A549 treated with AZD2906 at 1 μM for 4 hours (cell line): ENCODE data around the gene LY6G6C. TPM values are rescaled to one million over a fixed set of nuclear protein-coding genes. Genes with fewer than 3 reads are reported as not detected.

Source experiments
- total RNA-seq: library from RNA; stranded (reverse); fragments of 200-300 nt; extraction: Qiagen RNA extraction; gene quantifications from 5 replicates; pipeline ENCODE4 v1.2.3, GENCODE V29; 2022

Gene LY6G6C
- total RNA-seq, result 0.08 to 0.14 TPM (median 0.09 TPM) in 3 of 5 replicates, not detected in the others

GRCh38 chr6:31721351-31722020 lies at the start of gene LY6G6C:
LY6G6C (minus strand) TSS chr6:31721746; CDS start chr6:31721679, 67 bp downstream.

GRCh38 chr6:31762356-31762755 lies 40.8 kb upstream of the LY6G6C start, which contains the start of gene SAPCD1:
SAPCD1 (plus strand) TSS chr6:31762656; CDS start chr6:31763055, 399 bp downstream.

GRCh38 chr6:31739639-31740396 lies 18.3 kb upstream of the LY6G6C start, which contains the start of gene MSH5:
MSH5 (plus strand) TSS chr6:31740005; CDS start chr6:31740467, 462 bp downstream.

GRCh38 chr6:31736021-31736767 lies 14.6 kb upstream of the LY6G6C start, which contains the start of gene CLIC1:
CLIC1 (minus strand) TSS chr6:31736530; CDS start chr6:31736300, 230 bp downstream.

GRCh38 chr6:31728767-31729514 lies 7.4 kb upstream of the LY6G6C start, which contains the start of gene DDAH2:
DDAH2 (minus strand) TSS chr6:31729299; CDS start chr6:31729161, 138 bp downstream.

GRCh38 chr6:31723245-31723979 lies 1.9 kb upstream of the LY6G6C start, which contains the start of gene MPIG6B:
MPIG6B (plus strand) TSS chr6:31723373; CDS start chr6:31723384, 11 bp downstream.

GRCh38 chr6:31715022-31715958 lies 6.3 kb downstream of the LY6G6C start, which contains the start of gene LY6G6D:
LY6G6D (plus strand) TSS chr6:31715348; CDS start chr6:31715356, 8 bp downstream.

GRCh38 chr6:31706599-31706998 lies 14.9 kb downstream of the LY6G6C start, which contains the start of gene LY6G6F:
LY6G6F (plus strand) TSS chr6:31706866; CDS start chr6:31706907, 41 bp downstream.

GRCh38 chr6:31702819-31703716 lies 18.5 kb downstream of the LY6G6C start, which contains the start of gene ABHD16A:
ABHD16A (minus strand) TSS chr6:31703324; CDS start chr6:31703281, 43 bp downstream.

GRCh38 chr6:31680226-31681134 lies 41.1 kb downstream of the LY6G6C start, which contains the start of gene LY6G5C:
LY6G5C (minus strand) TSS chr6:31681067; CDS start chr6:31680373, 694 bp downstream.

GRCh38 chr6:31669676-31670075 lies 51.9 kb downstream of the LY6G6C start, which contains the start of gene LY6G5B:
LY6G5B (plus strand) TSS chr6:31669976; CDS start chr6:31670951, 975 bp downstream.

Other genes starting within 250 kb of the LY6G6C start
- gene MICB, start 223.6 kb downstream of the LY6G6C start, total RNA-seq, result 5.8 to 6.5 TPM (median 6.2 TPM) in 5 replicates
- gene MCCD1, start 192.8 kb downstream of the LY6G6C start, total RNA-seq, result not detected in 5 replicates
- gene DDX39B, start 179.7 kb downstream of the LY6G6C start, total RNA-seq, result 340 to 418 TPM (median 347 TPM) in 5 replicates
- gene ATP6V1G2, start 175.1 kb downstream of the LY6G6C start, total RNA-seq, result 0.62 to 1.1 TPM (median 0.93 TPM) in 5 replicates
- 9.5 to 13.0 TPM (median 12.6 TPM) in 5 replicates for gene NFKBIL1, start 174.1 kb downstream of the LY6G6C start, total RNA-seq
- 0.07 to 0.23 TPM (median 0.08 TPM) in 3 of 5 replicates, not detected in the others for gene LTA, start 149.5 kb downstream of the LY6G6C start, total RNA-seq
- gene TNF, start 146.2 kb downstream of the LY6G6C start, total RNA-seq, result 0.07 to 0.08 TPM in 2 of 5 replicates, not detected in the others
- gene LTB, start 139.3 kb downstream of the LY6G6C start, total RNA-seq, result 0.12 to 0.49 TPM (median 0.14 TPM) in 4 of 5 replicates, not detected in the other
- 0.14 to 0.41 TPM (median 0.29 TPM) in 5 replicates for gene LST1, start 135.5 kb downstream of the LY6G6C start, total RNA-seq
- gene NCR3, start 128.7 kb downstream of the LY6G6C start, total RNA-seq, result not detected in 5 replicates
- not detected in 5 replicates for gene AIF1, start 106.5 kb downstream of the LY6G6C start, total RNA-seq
- gene PRRC2A, start 101.0 kb downstream of the LY6G6C start, total RNA-seq, result 66.2 to 87.9 TPM (median 84.6 TPM) in 5 replicates
- gene BAG6, start 69.1 kb downstream of the LY6G6C start, total RNA-seq, result 117 to 150 TPM (median 136 TPM) in 5 replicates
- 2.9 to 3.7 TPM (median 3.1 TPM) in 5 replicates for gene APOM, start 65.9 kb downstream of the LY6G6C start, total RNA-seq
- 11.3 to 12.4 TPM (median 11.9 TPM) in 5 replicates for gene C6orf47, start 61.0 kb downstream of the LY6G6C start, total RNA-seq
- gene GPANK1, start 56.7 kb downstream of the LY6G6C start, total RNA-seq, result 7.8 to 11.3 TPM (median 10.1 TPM) in 5 replicates
- 169 to 183 TPM (median 179 TPM) in 5 replicates for gene CSNK2B, start 55.7 kb downstream of the LY6G6C start, total RNA-seq
- 2.7 to 4.2 TPM (median 3.2 TPM) in 5 replicates for gene LY6G5B, start 51.8 kb downstream of the LY6G6C start, total RNA-seq
- gene LY6G5C, start 40.7 kb downstream of the LY6G6C start, total RNA-seq, result 1.2 to 1.7 TPM (median 1.4 TPM) in 5 replicates
- 14.2 to 17.5 TPM (median 16.7 TPM) in 5 replicates for gene ABHD16A, start 18.4 kb downstream of the LY6G6C start, total RNA-seq
- not detected in 5 replicates for gene LY6G6F, start 14.9 kb downstream of the LY6G6C start, total RNA-seq
- gene LY6G6D, start 6.4 kb downstream of the LY6G6C start, total RNA-seq, result not detected in 5 replicates
- gene MPIG6B, start 1.6 kb upstream of the LY6G6C start, total RNA-seq, result not detected in 5 replicates
- gene DDAH2, start 7.6 kb upstream of the LY6G6C start, total RNA-seq, result 25.2 to 32.8 TPM (median 28.6 TPM) in 5 replicates
- gene CLIC1, start 14.8 kb upstream of the LY6G6C start, total RNA-seq, result 467 to 486 TPM (median 475 TPM) in 5 replicates
- gene MSH5, start 18.3 kb upstream of the LY6G6C start, total RNA-seq, result 10.5 to 14.8 TPM (median 11.7 TPM) in 5 replicates
- 1.6 to 4.2 TPM (median 3.1 TPM) in 5 replicates for gene SAPCD1, start 40.9 kb upstream of the LY6G6C start, total RNA-seq
- 1.3 to 1.9 TPM (median 1.5 TPM) in 5 replicates for gene VWA7, start 55.6 kb upstream of the LY6G6C start, total RNA-seq
- 49.3 to 54.8 TPM (median 53.0 TPM) in 5 replicates for gene VARS1, start 74.0 kb upstream of the LY6G6C start, total RNA-seq
- 43.6 to 61.8 TPM (median 59.8 TPM) in 5 replicates for gene LSM2, start 85.2 kb upstream of the LY6G6C start, total RNA-seq
- 1.2 to 1.7 TPM (median 1.4 TPM) in 5 replicates for gene HSPA1L, start 93.5 kb upstream of the LY6G6C start, total RNA-seq
- 132 to 240 TPM (median 186 TPM) in 5 replicates for gene HSPA1A, start 93.8 kb upstream of the LY6G6C start, total RNA-seq
- gene HSPA1B, start 106.0 kb upstream of the LY6G6C start, total RNA-seq, result 94.0 to 169 TPM (median 135 TPM) in 5 replicates
- gene NEU1, start 141.1 kb upstream of the LY6G6C start, total RNA-seq, result 24.3 to 33.7 TPM (median 27.9 TPM) in 5 replicates
- 0.05 TPM in 3 of 5 replicates, not detected in the others for gene SLC44A4, start 157.3 kb upstream of the LY6G6C start, total RNA-seq
- 21.5 to 29.0 TPM (median 26.5 TPM) in 5 replicates for gene EHMT2, start 176.0 kb upstream of the LY6G6C start, total RNA-seq
- 2.9 to 4.5 TPM (median 3.8 TPM) in 5 replicates for gene ZBTB12, start 180.3 kb upstream of the LY6G6C start, total RNA-seq
- 0.20 to 0.34 TPM (median 0.23 TPM) in 5 replicates for gene C2, start 206.0 kb upstream of the LY6G6C start, total RNA-seq
- gene CFB, start 224.3 kb upstream of the LY6G6C start, total RNA-seq, result 1.3 to 3.0 TPM (median 2.0 TPM) in 5 replicates
- 73.0 to 92.7 TPM (median 76.9 TPM) in 5 replicates for gene NELFE, start 237.2 kb upstream of the LY6G6C start, total RNA-seq
- 19.9 to 23.7 TPM (median 22.8 TPM) in 5 replicates for gene SKIC2, start 237.4 kb upstream of the LY6G6C start, total RNA-seq